Nephron (organoid): Measurements from ENCODE around the gene NMS.

Source experiments
- H3K27ac Mint-ChIP-seq, 3 experiments: 2 replicates each; pipeline ENCODE4 v1.8.0; 2020; ENCODE audit warnings: mixed read lengths in 3 of 3, mild to moderate bottlenecking in 2 of 3, moderate library complexity in 1 of 3
- H3K27me3 Mint-ChIP-seq: 2 replicates; pipeline ENCODE4 v1.8.0; 2021; ENCODE audit warnings: low read depth, mild to moderate bottlenecking, moderate library complexity, mixed read lengths
- H3K36me3 Mint-ChIP-seq: 2 replicates; pipeline ENCODE4 v1.8.0; 2020; ENCODE audit warnings: low read depth, mixed read lengths
- H3K4me1 Mint-ChIP-seq: 2 replicates; pipeline ENCODE4 v1.8.0; 2020; ENCODE audit warnings: mixed read lengths
- H3K4me3 Mint-ChIP-seq, 3 experiments: 2 replicates each; pipeline ENCODE4 v1.8.0; 2020; ENCODE audit warnings: mild to moderate bottlenecking in 3 of 3, mixed read lengths in 3 of 3, moderate library complexity in 2 of 3
- H3K9me3 Mint-ChIP-seq: 2 replicates; pipeline ENCODE4 v1.8.0; 2020; ENCODE audit warnings: mixed read lengths
- TF ChIP-seq, protein P1 (sequence below), 3 experiments: fragments of 200-600 bp; sonication (generic); IDR thresholded peaks; one replicate each; pipeline ENCODE4 v1.5.0; 2021; ENCODE audit warnings: antibody characterized with exemption in 3 of 3; ENCODE audit not compliant: unreplicated experiment in 3 of 3

Gene NMS

GRCh38 chr2:100470182-100470581 is at the start of gene NMS:
TSS of gene NMS (plus strand) at chr2:100470482. CDS start at chr2:100470489, 7 bp downstream.
- Mint-ChIP-seq H3K27me3 (no peaks in the 10 kb centered on the region), H3K4me3 (no peak within 1 kb of the TSS), H3K36me3 (no peaks in the 10 kb centered on the region), H3K4me1 (no peaks in the 10 kb centered on the region), H3K9me3 (no peaks in the 10 kb centered on the region), H3K27ac (no peak within 1 kb of the TSS)
- TF ChIP-seq, protein P1, sequence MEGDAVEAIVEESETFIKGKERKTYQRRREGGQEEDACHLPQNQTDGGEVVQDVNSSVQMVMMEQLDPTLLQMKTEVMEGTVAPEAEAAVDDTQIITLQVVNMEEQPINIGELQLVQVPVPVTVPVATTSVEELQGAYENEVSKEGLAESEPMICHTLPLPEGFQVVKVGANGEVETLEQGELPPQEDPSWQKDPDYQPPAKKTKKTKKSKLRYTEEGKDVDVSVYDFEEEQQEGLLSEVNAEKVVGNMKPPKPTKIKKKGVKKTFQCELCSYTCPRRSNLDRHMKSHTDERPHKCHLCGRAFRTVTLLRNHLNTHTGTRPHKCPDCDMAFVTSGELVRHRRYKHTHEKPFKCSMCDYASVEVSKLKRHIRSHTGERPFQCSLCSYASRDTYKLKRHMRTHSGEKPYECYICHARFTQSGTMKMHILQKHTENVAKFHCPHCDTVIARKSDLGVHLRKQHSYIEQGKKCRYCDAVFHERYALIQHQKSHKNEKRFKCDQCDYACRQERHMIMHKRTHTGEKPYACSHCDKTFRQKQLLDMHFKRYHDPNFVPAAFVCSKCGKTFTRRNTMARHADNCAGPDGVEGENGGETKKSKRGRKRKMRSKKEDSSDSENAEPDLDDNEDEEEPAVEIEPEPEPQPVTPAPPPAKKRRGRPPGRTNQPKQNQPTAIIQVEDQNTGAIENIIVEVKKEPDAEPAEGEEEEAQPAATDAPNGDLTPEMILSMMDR (IDR thresholded peaks at IDR 0.05; ENCODE audit: unreplicated experiment in 3 of 3) = no peak

DNA sequence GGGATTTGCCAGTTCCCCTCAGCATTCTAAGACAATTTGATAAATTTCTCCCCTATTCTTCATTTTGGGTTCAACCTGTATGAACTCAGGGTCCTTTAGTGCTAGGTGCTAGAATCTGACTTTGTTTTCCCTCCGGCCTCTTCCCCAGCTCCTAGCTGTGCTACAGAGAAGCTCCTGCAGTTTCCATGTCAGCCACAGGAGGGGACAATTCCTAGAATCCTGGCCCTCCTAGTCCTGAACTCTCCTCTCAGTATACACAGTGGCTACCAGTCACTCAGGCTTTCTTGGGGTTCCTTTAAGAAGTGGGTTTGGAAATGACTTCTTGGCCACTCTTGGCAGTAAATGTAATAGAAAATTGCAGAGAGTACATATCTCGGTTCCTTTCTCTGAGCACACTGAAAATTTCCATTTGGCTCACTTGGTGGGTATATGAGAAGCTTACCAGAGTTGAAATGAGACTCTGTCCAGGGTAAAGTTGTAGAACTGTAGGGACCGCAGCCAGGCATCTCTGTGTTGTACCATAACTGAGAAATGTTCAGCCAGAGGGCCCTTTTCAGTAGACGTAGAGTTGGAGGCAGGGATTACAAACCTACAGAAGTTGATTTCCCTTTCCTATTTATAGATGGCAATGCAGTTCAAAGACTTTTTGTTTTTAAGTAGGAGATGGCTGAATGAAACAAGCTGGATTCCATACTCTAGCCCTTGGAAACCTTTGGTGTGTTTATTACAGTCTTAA is 47.8 kb upstream of the NMS start:
- Mint-ChIP-seq H3K27ac (peak overlapping the region in 1 of 3 experiments; percentile 11), H3K4me3 (peak overlapping the region; percentile 5 to 38 (median 28)), H3K36me3 (no peaks in the 10 kb centered on the region), H3K27me3 (no peaks in the 10 kb centered on the region), H3K4me1 (no peaks in the 10 kb centered on the region), H3K9me3 (no peaks in the 10 kb centered on the region)
- TF ChIP-seq, protein P1 (IDR thresholded peaks at IDR 0.05; ENCODE audit: unreplicated experiment in 3 of 3) = peak; percentile 32 to 60 (median 44)

DNA sequence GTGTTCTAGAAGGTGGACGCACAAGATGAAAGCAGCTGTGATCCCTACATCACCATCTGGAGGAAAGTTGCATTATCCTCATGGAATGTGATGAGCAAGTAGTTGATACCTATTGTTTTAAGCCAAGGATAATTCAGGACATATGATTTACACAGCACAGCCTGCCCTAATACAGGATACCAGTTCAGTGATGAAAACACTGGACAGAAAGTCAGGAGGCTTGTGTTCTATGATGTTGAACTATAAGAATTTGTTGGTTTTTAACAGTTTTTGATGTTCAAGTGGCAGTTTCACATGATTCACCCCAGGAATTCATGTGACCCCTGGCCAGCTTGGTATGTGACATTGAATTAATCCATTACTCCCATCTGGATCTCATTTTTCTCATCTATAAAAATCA is 46.7 kb upstream of the NMS start:
- H3K27me3 Mint-ChIP-seq = no peaks in the 10 kb centered on the region
- peaks cover 3% of the 10 kb centered on the region for H3K9me3 Mint-ChIP-seq
- no peak overlapping the region for H3K4me3 Mint-ChIP-seq
- no peaks in the 10 kb centered on the region for H3K4me1 Mint-ChIP-seq
- H3K36me3 Mint-ChIP-seq = no peaks in the 10 kb centered on the region
- TF ChIP-seq, protein P1 (IDR thresholded peaks at IDR 0.05; ENCODE audit: unreplicated experiment in 3 of 3) = no peak
- H3K27ac Mint-ChIP-seq = no peak overlapping the region

- no peaks in the 10 kb centered on the region for H3K27me3 Mint-ChIP-seq
- H3K36me3 Mint-ChIP-seq = no peaks in the 10 kb centered on the region
- no peaks in the 10 kb centered on the region for H3K4me1 Mint-ChIP-seq
- no peak overlapping the region for H3K27ac Mint-ChIP-seq
- peaks cover 11% of the 10 kb centered on the region for H3K9me3 Mint-ChIP-seq
- TF ChIP-seq, protein P1 (IDR thresholded peaks at IDR 0.05; ENCODE audit: unreplicated experiment in 3 of 3) = no peak
- H3K4me3 Mint-ChIP-seq = no peak overlapping the region
Measured at GRCh38 chr2:100424277-100424875, 45.9 kb upstream of the NMS start.

GRCh38 chr2:100425107-100425506 is 45.2 kb upstream of the NMS start:
- H3K27ac Mint-ChIP-seq = no peak overlapping the region
- H3K36me3 Mint-ChIP-seq = no peaks in the 10 kb centered on the region
- H3K27me3 Mint-ChIP-seq = no peaks in the 10 kb centered on the region
- H3K4me1 Mint-ChIP-seq = no peaks in the 10 kb centered on the region
- TF ChIP-seq, protein P1 (IDR thresholded peaks at IDR 0.05; ENCODE audit: unreplicated experiment in 3 of 3) = no peak
- peaks cover 13% of the 10 kb centered on the region for H3K9me3 Mint-ChIP-seq
- H3K4me3 Mint-ChIP-seq = no peak overlapping the region
